ENCODE measurements around the gene CACNG4.

DNA sequence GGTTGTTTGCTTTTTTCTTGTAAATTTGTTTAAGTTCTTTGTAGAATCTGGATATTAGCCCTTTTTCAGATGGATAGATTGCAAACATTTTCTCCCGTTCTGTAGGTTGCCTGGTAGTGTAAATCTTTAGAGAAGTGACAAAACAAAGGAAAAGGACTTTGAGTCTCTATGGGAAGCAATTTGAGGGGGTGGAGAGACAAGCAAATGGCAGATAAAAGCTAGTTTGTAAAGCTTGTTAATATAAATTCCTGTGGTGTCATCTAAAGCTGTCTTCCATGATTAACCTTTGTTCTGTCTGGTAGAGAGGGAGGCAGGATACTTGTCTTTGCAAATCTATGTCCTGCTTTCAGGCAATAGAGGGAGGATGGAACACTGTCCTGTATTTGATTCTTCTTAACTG, 40.6 kb upstream of the CACNG4 start:
- TF ChIP-seq, protein P1, sequence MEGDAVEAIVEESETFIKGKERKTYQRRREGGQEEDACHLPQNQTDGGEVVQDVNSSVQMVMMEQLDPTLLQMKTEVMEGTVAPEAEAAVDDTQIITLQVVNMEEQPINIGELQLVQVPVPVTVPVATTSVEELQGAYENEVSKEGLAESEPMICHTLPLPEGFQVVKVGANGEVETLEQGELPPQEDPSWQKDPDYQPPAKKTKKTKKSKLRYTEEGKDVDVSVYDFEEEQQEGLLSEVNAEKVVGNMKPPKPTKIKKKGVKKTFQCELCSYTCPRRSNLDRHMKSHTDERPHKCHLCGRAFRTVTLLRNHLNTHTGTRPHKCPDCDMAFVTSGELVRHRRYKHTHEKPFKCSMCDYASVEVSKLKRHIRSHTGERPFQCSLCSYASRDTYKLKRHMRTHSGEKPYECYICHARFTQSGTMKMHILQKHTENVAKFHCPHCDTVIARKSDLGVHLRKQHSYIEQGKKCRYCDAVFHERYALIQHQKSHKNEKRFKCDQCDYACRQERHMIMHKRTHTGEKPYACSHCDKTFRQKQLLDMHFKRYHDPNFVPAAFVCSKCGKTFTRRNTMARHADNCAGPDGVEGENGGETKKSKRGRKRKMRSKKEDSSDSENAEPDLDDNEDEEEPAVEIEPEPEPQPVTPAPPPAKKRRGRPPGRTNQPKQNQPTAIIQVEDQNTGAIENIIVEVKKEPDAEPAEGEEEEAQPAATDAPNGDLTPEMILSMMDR (conservative IDR thresholded peaks at IDR 0.05) = no peak
- no peak for TF ChIP-seq ZFX (IDR thresholded peaks at IDR 0.05)

Data from C4-2B (cell line).